CD4-positive, alpha-beta T cell (primary cell): Measurements from ENCODE around the gene FAM53B. TPM values are rescaled to one million over a fixed set of nuclear protein-coding genes. Genes with fewer than 3 reads are reported as not detected.

Source experiments
- ATAC-seq: fragments of 200-7000 bp; cut with Tn5 transposase; one replicate; pipeline ENCODE4 v1.10.0; 2022; ENCODE audit warnings: mild to moderate bottlenecking; ENCODE audit not compliant: poor library complexity
- CTCF ChIA-PET: fragments of 350-600 bp; sonication (Branson Sonifier 250); formaldehyde crosslinking; loops from one replicate; lab custom pipeline; 2021; ENCODE audit warnings: antibody characterized with exemption, inconsistent platforms; lab: Charles Lee
- POLR2A ChIA-PET: fragments of 350-600 bp; sonication (Branson Sonifier 250); formaldehyde crosslinking; loops from one replicate; lab custom pipeline; 2021; ENCODE audit warnings: antibody characterized with exemption, inconsistent platforms; lab: Charles Lee
- DNase-seq, 14 experiments: peaks; one replicate each; pipeline ENCODE4 v3.0.0-alpha.2; 2013 to 2020; ENCODE audit warnings: mixed read lengths in 2 of 14
- H3K27ac ChIP-seq, 2 donors: one replicate each; pipeline versions ENCODE4 v1.5.1 to v1.7.0; 2013; ENCODE audit warnings: low read length in 2 of 2, low read depth in 1 of 2, mild to moderate bottlenecking in 1 of 2
- H3K27me3 ChIP-seq, 2 experiments: 1 replicate in 1 of 2; 2 replicates in 1 of 2; pipeline versions ENCODE4 v1.6.1 to v1.7.0; 2013; ENCODE audit warnings: low read length in 2 of 2, control low read depth in 1 of 2, mild to moderate bottlenecking in 1 of 2, moderate library complexity in 1 of 2; ENCODE audit not compliant: insufficient read depth in 2 of 2, control insufficient read depth in 1 of 2
- H3K36me3 ChIP-seq: one replicate; pipeline ENCODE4 v1.6.1; 2013; ENCODE audit warnings: low read length, control low read depth; ENCODE audit not compliant: insufficient read depth
- H3K4me1 ChIP-seq: one replicate; pipeline ENCODE4 v1.6.1; 2013; ENCODE audit warnings: low read length, control low read depth; ENCODE audit not compliant: insufficient read depth
- H3K4me3 ChIP-seq: one replicate; pipeline ENCODE4 v1.5.1; 2013; ENCODE audit warnings: mild to moderate bottlenecking, low read length, moderate library complexity
- H3K9me3 ChIP-seq, 2 experiments: 1 replicate in 1 of 2; 2 replicates in 1 of 2; pipeline versions ENCODE4 v1.6.1 to v1.7.0; 2013; ENCODE audit warnings: low read length in 2 of 2, mild to moderate bottlenecking in 2 of 2, control low read depth in 1 of 2, moderate library complexity in 1 of 2; ENCODE audit not compliant: control insufficient read depth in 1 of 2, insufficient read depth in 1 of 2
- H3K27ac Mint-ChIP-seq: one replicate; pipeline ENCODE4 v1.8.0; 2020; ENCODE audit warnings: mixed read lengths
- H3K27me3 Mint-ChIP-seq: one replicate; pipeline ENCODE4 v1.8.0; 2021; ENCODE audit warnings: mixed read lengths
- H3K36me3 Mint-ChIP-seq: one replicate; pipeline ENCODE4 v1.8.0; 2021; ENCODE audit warnings: low read depth, mixed read lengths
- H3K4me1 Mint-ChIP-seq: one replicate; pipeline ENCODE4 v1.8.0; 2021; ENCODE audit warnings: low read depth, mixed read lengths
- H3K4me3 Mint-ChIP-seq: one replicate; pipeline ENCODE4 v1.8.0; 2020; ENCODE audit warnings: mild to moderate bottlenecking, mixed read lengths
- H3K9me3 Mint-ChIP-seq: one replicate; pipeline ENCODE4 v1.8.0; 2020; ENCODE audit warnings: mixed read lengths
- CTCF ChIP-seq: fragments of 200-600 bp; IDR thresholded peaks from one replicate; pipeline ENCODE4 v1.8.0; 2022; ENCODE audit warnings: antibody characterized with exemption, mild to moderate bottlenecking
- intact Hi-C, 2 experiments: fragments of 100-400 bp; cut with DNase I in 1 of 2; cut with micrococcal nuclease in 1 of 2; formaldehyde crosslinking; loops; one replicate each; pipeline versions ENCODE4 v1.15.1 to v1.9.0; 2023 to 2025; cut with DNase I, micrococcal nuclease
- total RNA-seq, 174 experiments: library from RNA in 2 of 174; stranded (reverse) in 2 of 174; gene quantifications; one replicate each; pipeline ENCODE4 v1.2.3 and lab custom pipeline; 2021 to 2026

FAM53B gene
- total RNA-seq, 2 experiments from 2014 or later: 32.9 to 33.6 TPM

- peaks cover 90% of the 10 kb centered on the region for H3K4me1 Mint-ChIP-seq
- no peak for DNase-seq
- intact Hi-C loops: loop anchor here in 1 of 2 experiments (5.0 kb wide), 1 partner anchor 33 kb away; the partner anchor contains the start of gene FAM53B
Measured at GRCh38 chr10:124708922-124709520, 35.2 kb downstream of the FAM53B start.

GRCh38 chr10:124708246-124708779, 35.9 kb downstream of the FAM53B start:
- no peak overlapping the region for H3K4me3 ChIP-seq
- ChIA-PET POLR2A (interaction anchor here (1.0 to 10.2 kb wide), 7 partner anchors 8 to 225 kb away, joined by 3 to 133 read pairs (median 5); no protein-coding TSS in a partner anchor), CTCF (interaction anchor here (1.3 to 3.5 kb wide), 2 partner anchors 10 to 76 kb away, joined by 3 to 22 read pairs; no protein-coding TSS in a partner anchor)
- H3K27ac ChIP-seq: peak overlapping the region in 1 of 2 donors; percentile 38
- ATAC-seq: no peak
- Mint-ChIP-seq H3K36me3 (peaks cover 37% of the 10 kb centered on the region), H3K27ac (peak overlapping the region; percentile 91), H3K4me3 (peak overlapping the region; percentile 1), H3K9me3 (no peaks in the 10 kb centered on the region), H3K27me3 (no peaks in the 10 kb centered on the region), H3K4me1 (peaks cover 90% of the 10 kb centered on the region)
- DNase-seq: no peak
- H3K9me3 ChIP-seq: no peaks in the 10 kb centered on the region
- no peak for TF ChIP-seq CTCF
- intact Hi-C loops: loop anchor here in 1 of 2 experiments (5.0 kb wide), 1 partner anchor 34 kb away; the partner anchor contains the start of gene FAM53B
- H3K4me1 ChIP-seq: peaks cover 99% of the 10 kb centered on the region
- H3K27me3 ChIP-seq: no peaks in the 10 kb centered on the region
- peaks cover 39% of the 10 kb centered on the region for H3K36me3 ChIP-seq

More at GRCh38 chr10:124708922-124709520, 35.2 kb downstream of the FAM53B start:
- ATAC-seq: peak; percentile 37
- Histone ChIP-seq H3K4me1 (peaks cover 99% of the 10 kb centered on the region), H3K27ac (peak overlapping the region in 1 of 2 donors; percentile 38), H3K4me3 (no peak overlapping the region), H3K27me3 (no peaks in the 10 kb centered on the region), H3K36me3 (peaks cover 33% of the 10 kb centered on the region), H3K9me3 (no peaks in the 10 kb centered on the region)
- POLR2A ChIA-PET: interaction anchor here (1.0 to 10.2 kb wide), 5 partner anchors 8 to 33 kb away, joined by 3 to 133 read pairs (median 7); no protein-coding TSS in a partner anchor
- Mint-ChIP-seq H3K27ac (peak overlapping the region; percentile 91), H3K27me3 (no peaks in the 10 kb centered on the region), H3K4me3 (no peak overlapping the region), H3K9me3 (no peaks in the 10 kb centered on the region), H3K36me3 (peaks cover 29% of the 10 kb centered on the region)
- no peak for TF ChIP-seq CTCF
- CTCF ChIA-PET: interaction anchor here (1.3 to 3.5 kb wide), 2 partner anchors 10 to 77 kb away, joined by 3 to 22 read pairs; no protein-coding TSS in a partner anchor

- Histone ChIP-seq H3K27ac (no peak overlapping the region), H3K4me3 (no peak overlapping the region), H3K27me3 (no peaks in the 10 kb centered on the region), H3K4me1 (peaks cover 99% of the 10 kb centered on the region), H3K36me3 (peaks cover 36% of the 10 kb centered on the region), H3K9me3 (no peaks in the 10 kb centered on the region)
- ChIA-PET POLR2A (interaction anchor here (1.0 to 10.2 kb wide), 4 partner anchors 9 to 224 kb away, joined by 3 to 133 read pairs (median 6); no protein-coding TSS in a partner anchor), CTCF (interaction anchor here (3.5 kb wide), 1 partner anchor 11 kb away, joined by 22 read pairs; no protein-coding TSS in a partner anchor)
- Mint-ChIP-seq H3K36me3 (peaks cover 44% of the 10 kb centered on the region), H3K9me3 (no peaks in the 10 kb centered on the region), H3K4me3 (no peak overlapping the region), H3K4me1 (peaks cover 90% of the 10 kb centered on the region), H3K27ac (peak overlapping the region; percentile 91), H3K27me3 (no peaks in the 10 kb centered on the region)
- no peak for TF ChIP-seq CTCF
- no peak for ATAC-seq
- intact Hi-C loops: loop anchor here (2.0 to 5.0 kb wide), 2 partner anchors 33 to 35 kb away; partner anchors contain the start of gene FAM53B (in 1 of the 2)
- no peak for DNase-seq
Measured at GRCh38 chr10:124707551-124707950, 36.6 kb downstream of the FAM53B start.
